Endodermal cell (in vitro differentiated cells): Measurements from ENCODE around the gene IKBIP. TPM values are rescaled to one million over a fixed set of nuclear protein-coding genes. Genes with fewer than 3 reads are reported as not detected.
A peak's percentile ranks its signal among the peaks of the same experiment; 100 is the strongest.

Experiments
- DNase-seq: peaks from one replicate; pipeline ENCODE4 v3.0.0-alpha.2; 2017
- H3K27ac ChIP-seq: 2 replicates; pipeline ENCODE4 v1.5.1; 2013; ENCODE audit warnings: mild to moderate bottlenecking, low read depth, low read length, moderate library complexity
- H3K27me3 ChIP-seq: 2 replicates; pipeline ENCODE4 v1.6.1; 2013; ENCODE audit warnings: mild to moderate bottlenecking, low read length, moderate library complexity; ENCODE audit not compliant: insufficient read depth, control insufficient read depth, poor library complexity, severe bottlenecking
- H3K36me3 ChIP-seq: 2 replicates; pipeline ENCODE4 v1.7.0; 2013; ENCODE audit warnings: mild to moderate bottlenecking, low read length, moderate library complexity; ENCODE audit not compliant: control insufficient read depth, insufficient read depth
- H3K4me1 ChIP-seq: one replicate; pipeline ENCODE4 v1.7.0; 2013; ENCODE audit warnings: low read length; ENCODE audit not compliant: control insufficient read depth, insufficient read depth
- H3K4me3 ChIP-seq: 2 replicates; pipeline ENCODE4 v1.5.1; 2013; ENCODE audit warnings: mild to moderate bottlenecking, low read length, moderate library complexity
- H3K9ac ChIP-seq: 2 replicates; pipeline ENCODE4 v1.6.1; 2013; ENCODE audit warnings: mild to moderate bottlenecking, low read length, moderate library complexity; ENCODE audit not compliant: poor library complexity, severe bottlenecking; ENCODE audit errors: extremely low read depth
- H3K9me3 ChIP-seq: 2 replicates; pipeline ENCODE4 v1.6.1; 2013; ENCODE audit warnings: mild to moderate bottlenecking, low read length, moderate library complexity; ENCODE audit not compliant: control insufficient read depth
- H3K27ac Mint-ChIP-seq: 2 replicates; pipeline ENCODE4 v1.8.0; 2020; ENCODE audit warnings: mixed read lengths
- H3K27me3 Mint-ChIP-seq: 2 replicates; pipeline ENCODE4 v1.8.0; 2021; ENCODE audit warnings: mild to moderate bottlenecking, mixed read lengths; ENCODE audit not compliant: insufficient read depth
- H3K36me3 Mint-ChIP-seq: 2 replicates; pipeline ENCODE4 v1.8.0; 2020; ENCODE audit warnings: low read depth, mixed read lengths
- H3K4me1 Mint-ChIP-seq: 2 replicates; pipeline ENCODE4 v1.8.0; 2020; ENCODE audit warnings: mixed read lengths
- H3K4me3 Mint-ChIP-seq: 2 replicates; pipeline ENCODE4 v1.8.0; 2020; ENCODE audit warnings: mild to moderate bottlenecking, moderate library complexity, mixed read lengths
- H3K9me3 Mint-ChIP-seq: 2 replicates; pipeline ENCODE4 v1.8.0; 2020; ENCODE audit warnings: mild to moderate bottlenecking, mixed read lengths
- WGBS, 2 experiments: methylation state at CpG; one replicate each; pipeline versions ENCODE4 v1.1.5 to v1.1.7; 2013; ENCODE audit warnings: missing lambda C conversion rate in 2 of 2, mixed read lengths in 1 of 2; ENCODE audit not compliant: insufficient coverage in 1 of 2, insufficient read length in 1 of 2; 5-methylcytosine and 5-hydroxymethylcytosine counted together
- long read RNA-seq, 4 experiments: library from polyadenylated mRNA in 2 of 4; library from RNA in 1 of 4; library from capped mRNA in 1 of 4; stranded (forward) in 3 of 4; unstranded in 1 of 4; transcript quantifications; one replicate each; pipeline ENCODE4 v2.0.0, GENCODE V29; 2020 to 2021; ENCODE audit warnings: inconsistent platforms in 1 of 4
- polyA plus RNA-seq, 2 experiments: library from polyadenylated mRNA; stranded (reverse); fragments of 50-300 nt; gene quantifications; one replicate each; pipeline ENCODE4 v1.2.3, GENCODE V29; 2013
- total RNA-seq, 2 donors: library from RNA; stranded (reverse); fragmentation: NEBNext Ultra II Directional in 1 of 2; extraction: Animal tissue kit (Norgen Biotek cat#: 25700) in 1 of 2; gene quantifications; 2 replicates in 1 of 2; 3 replicates in 1 of 2; pipeline ENCODE4 v1.2.1, GENCODE V29; 2021
- TF ChIP-seq, protein P1 (sequence below): fragments of 200-600 bp; sonication (generic); conservative IDR thresholded peaks from 2 replicates; pipeline ENCODE4 v1.5.0; 2021; ENCODE audit warnings: antibody characterized with exemption, mild to moderate bottlenecking

The IKBIP gene, protein sequence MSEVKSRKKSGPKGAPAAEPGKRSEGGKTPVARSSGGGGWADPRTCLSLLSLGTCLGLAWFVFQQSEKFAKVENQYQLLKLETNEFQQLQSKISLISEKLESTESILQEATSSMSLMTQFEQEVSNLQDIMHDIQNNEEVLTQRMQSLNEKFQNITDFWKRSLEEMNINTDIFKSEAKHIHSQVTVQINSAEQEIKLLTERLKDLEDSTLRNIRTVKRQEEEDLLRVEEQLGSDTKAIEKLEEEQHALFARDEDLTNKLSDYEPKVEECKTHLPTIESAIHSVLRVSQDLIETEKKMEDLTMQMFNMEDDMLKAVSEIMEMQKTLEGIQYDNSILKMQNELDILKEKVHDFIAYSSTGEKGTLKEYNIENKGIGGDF
- 10 to 100 TPM; 10.6 to 16.3 TPM for total RNA-seq
- polyA plus RNA-seq (2013, experiment 1 of 2) = 24.7 TPM
- polyA plus RNA-seq (2013, experiment 2 of 2) = 30.5 TPM
- long read RNA-seq, experiment 1, transcript IKBIP-203 (2 exons, 1,368 nt) = major isoform, 5 of 13 reads
- long read RNA-seq, experiment 1, partial matches to known transcripts = 0 of 13 reads
- long read RNA-seq, experiment 1, other reads (novel, unspliced or antisense) = 3 of 13 reads
- long read RNA-seq, experiment 2, transcript IKBIP-203 (2 exons, 1,368 nt) = minor isoform, 8 of 31 reads
- long read RNA-seq, experiment 2, transcript IKBIP-202 (3 exons, 1,645 nt) = minor isoform, 5 of 31 reads
- long read RNA-seq, experiment 2, transcript IKBIP-201 (3 exons, 3,189 nt) = major isoform, 12 of 31 reads
- long read RNA-seq, experiment 2, partial matches to known transcripts = 3 of 31 reads
- long read RNA-seq, experiment 2, other reads (novel, unspliced or antisense) = 3 of 31 reads
- long read RNA-seq, experiment 3, partial matches to known transcripts = 0 of 5 reads
- long read RNA-seq, experiment 3, other reads (novel, unspliced or antisense) = 0 of 5 reads
- long read RNA-seq, experiment 4, transcript IKBIP-202 (3 exons, 1,645 nt) = major isoform, 18 of 39 reads
- long read RNA-seq, experiment 4, transcript IKBIP-203 (2 exons, 1,368 nt) = minor isoform, 11 of 39 reads
- long read RNA-seq, experiment 4, partial matches to known transcripts = 0 of 39 reads
- long read RNA-seq, experiment 4, other reads (novel, unspliced or antisense) = 6 of 39 reads

DNA sequence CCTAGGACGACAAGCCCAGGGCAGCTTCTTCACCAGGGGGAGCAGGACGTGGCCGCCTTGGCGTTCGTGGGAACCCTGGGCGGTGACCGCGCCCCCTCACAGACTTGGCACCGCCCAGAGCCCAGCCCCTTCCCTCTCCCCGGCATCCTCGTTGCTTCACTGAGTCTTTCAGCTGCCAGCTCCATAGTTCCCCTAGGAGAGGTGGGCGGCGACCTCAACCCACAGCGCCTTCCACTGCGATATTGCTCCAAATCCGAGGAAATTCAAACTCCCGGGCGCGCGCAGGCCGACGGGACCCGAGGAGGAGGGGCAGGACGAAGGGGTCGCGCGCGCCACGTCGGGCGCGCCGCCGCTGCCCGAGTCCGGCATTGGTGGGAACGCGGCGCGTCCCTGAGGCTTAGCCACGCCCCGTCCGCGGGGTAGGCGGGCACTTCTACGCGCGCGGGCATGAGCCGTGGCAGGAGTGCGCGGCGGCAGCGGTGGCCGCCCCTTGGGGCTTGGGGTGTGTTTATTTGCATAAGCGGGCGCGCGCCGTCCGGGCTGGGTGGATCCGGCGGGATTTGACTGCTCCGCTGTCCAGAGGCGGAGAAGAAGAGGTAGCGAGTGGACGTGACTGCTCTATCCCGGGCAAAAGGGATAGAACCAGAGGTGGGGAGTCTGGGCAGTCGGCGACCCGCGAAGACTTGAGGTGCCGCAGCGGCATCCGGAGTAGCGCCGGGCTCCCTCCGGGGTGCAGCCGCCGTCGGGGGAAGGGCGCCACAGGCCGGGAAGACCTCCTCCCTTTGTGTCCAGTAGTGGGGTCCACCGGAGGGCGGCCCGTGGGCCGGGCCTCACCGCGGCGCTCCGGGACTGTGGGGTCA is at the start of gene IKBIP, which contains the start of gene APAF1:
IKBIP (minus strand) TSS at position 77 of the 860 bp plus-strand sequence. CDS start 87 bp downstream, outside the sequence.
APAF1 (plus strand) TSS at position 579 of the 860 bp plus-strand sequence. CDS start 3,070 bp downstream, outside the sequence.
- Mint-ChIP-seq H3K27ac (peak within 1 kb of the TSS; percentile 94), H3K9me3 (no peaks in the 10 kb centered on the region), H3K4me1 (peaks cover 9% of the 10 kb centered on the region), H3K36me3 (peaks cover 11% of the 10 kb centered on the region), H3K4me3 (peak within 1 kb of the TSS; percentile 90), H3K27me3 (no peaks in the 10 kb centered on the region)
- Histone ChIP-seq H3K27me3 (no peaks in the 10 kb centered on the region), H3K36me3 (peaks cover 23% of the 10 kb centered on the region), H3K27ac (peak within 1 kb of the TSS; percentile 92), H3K4me1 (no peaks in the 10 kb centered on the region), H3K9me3 (no peaks in the 10 kb centered on the region), H3K4me3 (peak within 1 kb of the TSS; percentile 100), H3K9ac (peak within 1 kb of the TSS; percentile 64)
- peak; percentile 100 for DNase-seq
- TF ChIP-seq, protein P1, sequence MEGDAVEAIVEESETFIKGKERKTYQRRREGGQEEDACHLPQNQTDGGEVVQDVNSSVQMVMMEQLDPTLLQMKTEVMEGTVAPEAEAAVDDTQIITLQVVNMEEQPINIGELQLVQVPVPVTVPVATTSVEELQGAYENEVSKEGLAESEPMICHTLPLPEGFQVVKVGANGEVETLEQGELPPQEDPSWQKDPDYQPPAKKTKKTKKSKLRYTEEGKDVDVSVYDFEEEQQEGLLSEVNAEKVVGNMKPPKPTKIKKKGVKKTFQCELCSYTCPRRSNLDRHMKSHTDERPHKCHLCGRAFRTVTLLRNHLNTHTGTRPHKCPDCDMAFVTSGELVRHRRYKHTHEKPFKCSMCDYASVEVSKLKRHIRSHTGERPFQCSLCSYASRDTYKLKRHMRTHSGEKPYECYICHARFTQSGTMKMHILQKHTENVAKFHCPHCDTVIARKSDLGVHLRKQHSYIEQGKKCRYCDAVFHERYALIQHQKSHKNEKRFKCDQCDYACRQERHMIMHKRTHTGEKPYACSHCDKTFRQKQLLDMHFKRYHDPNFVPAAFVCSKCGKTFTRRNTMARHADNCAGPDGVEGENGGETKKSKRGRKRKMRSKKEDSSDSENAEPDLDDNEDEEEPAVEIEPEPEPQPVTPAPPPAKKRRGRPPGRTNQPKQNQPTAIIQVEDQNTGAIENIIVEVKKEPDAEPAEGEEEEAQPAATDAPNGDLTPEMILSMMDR = peak; percentile 15
- WGBS, 2 experiments = 0% methylated on average over 12 to 91 of the region's 91 CpGs

DNA sequence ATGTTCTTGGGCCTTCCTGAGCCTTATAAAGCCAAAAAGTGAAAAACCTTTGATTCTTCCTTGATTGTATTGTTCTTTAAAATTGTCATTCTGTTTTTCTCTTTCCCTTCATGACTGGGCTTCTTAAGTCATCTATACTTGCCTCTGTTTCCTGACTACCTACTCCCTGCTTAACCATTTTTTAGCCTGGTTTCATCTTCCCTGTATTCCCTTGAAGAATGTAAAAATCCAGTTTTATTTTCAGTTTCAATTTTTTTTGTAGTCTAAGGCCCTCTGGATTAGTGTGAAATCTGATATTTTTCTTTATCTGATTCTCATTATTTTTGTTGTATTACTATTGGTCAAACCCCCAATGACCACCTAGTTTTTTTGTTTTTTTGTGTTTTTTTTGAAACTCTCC is 46.8 kb upstream of the IKBIP start:
- H3K9me3 ChIP-seq = no peaks in the 10 kb centered on the region
- H3K27me3 Mint-ChIP-seq = no peaks in the 10 kb centered on the region
- no peak overlapping the region for H3K9ac ChIP-seq
- no peaks in the 10 kb centered on the region for H3K4me1 ChIP-seq
- H3K36me3 ChIP-seq = peaks cover 62% of the 10 kb centered on the region
- H3K27ac ChIP-seq = no peak overlapping the region
- peaks cover 40% of the 10 kb centered on the region for H3K36me3 Mint-ChIP-seq
- no peak overlapping the region for H3K27ac Mint-ChIP-seq
- DNase-seq = no peak
- H3K4me3 ChIP-seq = no peak overlapping the region
- H3K4me3 Mint-ChIP-seq = no peak overlapping the region
- TF ChIP-seq, protein P1 = no peak
- H3K9me3 Mint-ChIP-seq = no peaks in the 10 kb centered on the region
- H3K4me1 Mint-ChIP-seq = peaks cover 8% of the 10 kb centered on the region
- H3K27me3 ChIP-seq = no peaks in the 10 kb centered on the region
